Heart right ventricle (tissue), 16 donors: Measurements from ENCODE around the gene VWA5B1. TPM values are rescaled to one million over a fixed set of nuclear protein-coding genes. Genes with fewer than 3 reads are reported as not detected.

Experiments used
- ATAC-seq, 8 donors: fragments of 200-7000 bp; cut with Tn5 transposase; one replicate each; pipeline ENCODE4 v1.9.1; 2020; ENCODE audit warnings: mild to moderate bottlenecking in 8 of 8, moderate library complexity in 8 of 8, moderate number of reproducible peaks in 1 of 8
- DNase-seq, 2 donors: peaks; one replicate each; pipeline ENCODE4 v3.0.0-alpha.2; 2020
- H3K27ac ChIP-seq, 10 donors: fragments of 200-600 bp; sonication (generic) in 2 of 10; one replicate each; pipeline versions ENCODE4 v1.5.0 to v1.8.0; 2020 to 2022; ENCODE audit warnings: mild to moderate bottlenecking in 3 of 10
- H3K27me3 ChIP-seq, 7 donors: fragments of 200-600 bp; one replicate each; pipeline ENCODE4 v1.8.0; 2021 to 2022; ENCODE audit warnings: mild to moderate bottlenecking in 2 of 7
- H3K36me3 ChIP-seq, 9 donors: fragments of 200-600 bp; sonication (generic) in 1 of 9; one replicate each; pipeline versions ENCODE4 v1.5.0 to v1.8.0; 2020 to 2022; ENCODE audit warnings: mild to moderate bottlenecking in 2 of 9
- H3K4me1 ChIP-seq, 9 donors: fragments of 200-600 bp; sonication (generic) in 1 of 9; one replicate each; pipeline versions ENCODE4 v1.5.0 to v1.8.0; 2020 to 2022; ENCODE audit warnings: mild to moderate bottlenecking in 4 of 9
- H3K4me3 ChIP-seq, 10 donors: fragments of 200-600 bp; sonication (generic) in 2 of 10; one replicate each; pipeline versions ENCODE4 v1.5.0 to v1.8.0; 2020 to 2022; ENCODE audit warnings: mild to moderate bottlenecking in 7 of 10, moderate library complexity in 2 of 10
- H3K9me3 ChIP-seq, 11 donors: fragments of 200-600 bp in 10 of 11; sonication (generic) in 2 of 11; one replicate each; pipeline versions ENCODE4 v1.5.0 to v1.8.0; 2013 to 2022; ENCODE audit warnings: mild to moderate bottlenecking in 2 of 11, control low read depth in 1 of 11, moderate library complexity in 1 of 11
- WGBS, 2 donors: extraction: QIAGEN DNeasy Blood & Tissue Kit; methylation state at CpG; one replicate each; pipeline ENCODE4 v1.1.7; 2013; ENCODE audit warnings: inconsistent platforms in 1 of 2; 5-methylcytosine and 5-hydroxymethylcytosine counted together
- intact Hi-C, 10 donors: fragments of 100-400 bp; cut with DNase I; formaldehyde crosslinking; loops; one replicate each; pipeline versions ENCODE4 v1.11.1 to v1.14.2; 2022
- polyA plus RNA-seq, 2 donors: library from polyadenylated mRNA; stranded (reverse); fragments of 200-250 nt; gene quantifications; one replicate each; pipeline ENCODE4 v1.2.3, GENCODE V29; 2013
- total RNA-seq, 10 donors: library from RNA; stranded (reverse); fragmentation: NEBNext Ultra II Directional in 3 of 10; extraction: Animal tissue kit (Norgen Biotek cat#: 25700) in 3 of 10; gene quantifications; one replicate each; pipeline versions ENCODE4 v1.2.1 to v1.2.4, GENCODE V29; 2021 to 2023
- TF ChIP-seq, protein P1 (sequence below), 9 donors: fragments of 200-600 bp; sonication (generic) in 2 of 9; IDR thresholded peaks; one replicate each; pipeline versions ENCODE4 v1.5.0 to v1.8.0; 2021 to 2022; ENCODE audit warnings: antibody characterized with exemption in 9 of 9, mild to moderate bottlenecking in 5 of 9, moderate library complexity in 1 of 9
- donor health status: Arrhythmogenic right ventricular cardiomyopathy.
- donor health status: ischemic (EF 13 %, LVEDD 7.1; RV severe dilation, severe dysfunction).
- donor health status: healthy with polysubstance abuse.
- donor health status: DM: no; HTN: yes; CAD: no.
- donor health status: DM: no; HTN: no; CAD: no.
- donor health status: ischemic (EF 25% LVEDD 6.9; RV normal size, moderate dysfunction).
- donor health status: ischemic (EF 25% LVEDD 5.7; RV mildly dilated, moderate dysfunction).
- donor health status: healthy.
- donor health status: DM: yes; HTN: yes; CAD: no.
- donor health status: Ischemic cardiomyopathy.
- donor health status: ischemic (EF 35%, LVEDD 5.7; RV mildly dilated, moderate dysfunction).
- donor health status: nonischemic (EF 11% LVEDD 7.7; RV severe dilation, severe dysfunction).
- donor health status: DM: yes; HTN: yes; CAD: no.
- donor health status: PGD.
- donor health status: ischemic (EF 29% LVEDD 5.4; RV normal size, mild dysfunction).
- donor health status: nonischemic (EF 23%, LVEDD 6.1; RV moderate dilation, normal function).

Gene VWA5B1
- total and polyA plus RNA-seq, 12 donors: 0.03 to 1.2 (median 0.18) TPM; not detected in 9

DNA sequence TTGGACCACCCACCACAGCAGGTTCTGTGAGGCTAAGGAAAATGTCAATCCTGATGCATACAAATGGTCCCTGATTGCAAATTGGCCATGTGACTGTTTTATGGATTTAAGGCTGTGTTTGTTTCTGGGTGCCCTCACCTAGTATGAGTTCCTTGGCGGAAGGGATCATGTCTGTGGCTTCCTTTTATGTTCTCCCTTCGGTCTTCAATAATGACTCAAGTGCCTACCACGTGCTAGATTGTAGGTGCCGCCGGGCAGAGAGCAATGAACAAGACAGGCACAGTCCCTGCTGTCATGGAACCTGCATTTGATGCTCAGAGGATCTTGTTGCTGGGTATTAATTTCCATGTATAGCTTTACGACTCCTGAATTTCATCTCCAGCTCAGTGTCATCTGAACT is 9.8 kb upstream of the VWA5B1 start:
- H3K36me3 ChIP-seq: no peaks in the 10 kb centered on the region
- no peak for ATAC-seq
- H3K27me3 ChIP-seq: peaks cover 0 to 12% (median 0%) of the 10 kb centered on the region in 7 donors
- H3K4me1 ChIP-seq: peaks cover 0 to 11% (median 7%) of the 10 kb centered on the region in 9 donors
- peaks cover 0 to 7% (median 0%) of the 10 kb centered on the region in 11 donors for H3K9me3 ChIP-seq
- WGBS, 2 donors: 89 to 90% methylated on average over 6 of the region's 6 CpGs
- intact Hi-C loops: no loop called here
- H3K27ac ChIP-seq: no peak overlapping the region
- no peak for DNase-seq
- H3K4me3 ChIP-seq: no peak overlapping the region
- TF ChIP-seq, protein P1, sequence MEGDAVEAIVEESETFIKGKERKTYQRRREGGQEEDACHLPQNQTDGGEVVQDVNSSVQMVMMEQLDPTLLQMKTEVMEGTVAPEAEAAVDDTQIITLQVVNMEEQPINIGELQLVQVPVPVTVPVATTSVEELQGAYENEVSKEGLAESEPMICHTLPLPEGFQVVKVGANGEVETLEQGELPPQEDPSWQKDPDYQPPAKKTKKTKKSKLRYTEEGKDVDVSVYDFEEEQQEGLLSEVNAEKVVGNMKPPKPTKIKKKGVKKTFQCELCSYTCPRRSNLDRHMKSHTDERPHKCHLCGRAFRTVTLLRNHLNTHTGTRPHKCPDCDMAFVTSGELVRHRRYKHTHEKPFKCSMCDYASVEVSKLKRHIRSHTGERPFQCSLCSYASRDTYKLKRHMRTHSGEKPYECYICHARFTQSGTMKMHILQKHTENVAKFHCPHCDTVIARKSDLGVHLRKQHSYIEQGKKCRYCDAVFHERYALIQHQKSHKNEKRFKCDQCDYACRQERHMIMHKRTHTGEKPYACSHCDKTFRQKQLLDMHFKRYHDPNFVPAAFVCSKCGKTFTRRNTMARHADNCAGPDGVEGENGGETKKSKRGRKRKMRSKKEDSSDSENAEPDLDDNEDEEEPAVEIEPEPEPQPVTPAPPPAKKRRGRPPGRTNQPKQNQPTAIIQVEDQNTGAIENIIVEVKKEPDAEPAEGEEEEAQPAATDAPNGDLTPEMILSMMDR (IDR thresholded peaks at IDR 0.05): no peak

DNA sequence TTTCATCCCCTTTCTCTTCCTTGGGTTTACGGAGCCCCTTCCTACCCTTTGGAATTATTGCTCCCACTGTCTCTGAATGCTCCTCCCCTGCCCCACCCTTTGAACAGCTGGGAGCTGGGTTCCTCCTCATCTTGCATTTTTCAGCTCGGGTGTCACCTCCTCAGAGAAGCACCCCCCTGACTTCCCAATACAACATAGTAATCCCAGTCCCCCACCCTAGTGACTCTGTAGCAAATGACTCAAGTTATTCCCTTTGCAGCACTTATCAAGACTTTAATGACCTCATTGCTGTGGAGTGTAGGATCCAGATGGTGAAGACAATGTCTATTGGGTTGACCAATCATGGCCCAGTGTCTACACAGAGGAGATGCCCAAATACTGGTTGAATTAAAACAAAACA is 8.9 kb upstream of the VWA5B1 start:
- DNase-seq (no peak), ATAC-seq (no peak)
- peaks cover 0 to 8% (median 0%) of the 10 kb centered on the region in 11 donors for H3K9me3 ChIP-seq
- peaks cover 0 to 12% (median 0%) of the 10 kb centered on the region in 7 donors for H3K27me3 ChIP-seq
- WGBS, 2 donors: 38 to 54% methylated on average over 2 of the region's 2 CpGs
- H3K36me3 ChIP-seq: no peaks in the 10 kb centered on the region
- H3K4me1 ChIP-seq: peaks cover 0 to 11% (median 7%) of the 10 kb centered on the region in 9 donors
- intact Hi-C loops: no loop called here
- no peak overlapping the region for H3K27ac ChIP-seq
- TF ChIP-seq, protein P1 (IDR thresholded peaks at IDR 0.05): no peak
- H3K4me3 ChIP-seq: no peak overlapping the region

DNA sequence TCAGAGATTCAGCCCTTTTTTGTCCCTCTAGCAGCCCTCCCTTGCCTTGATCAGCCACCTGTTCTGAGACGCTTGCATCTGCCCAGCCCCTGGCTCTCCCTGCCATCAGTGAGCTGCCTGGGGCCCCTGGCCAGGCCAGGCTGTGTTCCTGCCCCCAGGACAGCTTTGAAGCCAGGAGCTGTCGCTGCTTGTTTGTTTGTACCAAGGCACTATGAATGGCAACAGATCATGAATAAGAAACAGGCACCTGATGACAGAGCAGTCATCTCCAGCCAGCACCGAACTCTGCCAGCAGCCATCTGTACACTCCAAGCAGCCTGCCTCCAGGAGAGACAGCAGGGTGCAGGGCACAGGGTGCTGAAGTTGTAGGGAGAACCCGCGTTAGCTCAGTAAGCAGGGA is 8.1 kb upstream of the VWA5B1 start:
- DNase-seq: peak in 1 of 2 donors; percentile 39
- TF ChIP-seq, protein P1 (IDR thresholded peaks at IDR 0.05): no peak
- peak; percentile 42 to 95 (median 71) for ATAC-seq
- Histone ChIP-seq H3K9me3 (peaks cover 0 to 8% (median 0%) of the 10 kb centered on the region in 11 donors), H3K4me3 (no peak overlapping the region), H3K27me3 (peaks cover 0 to 12% (median 0%) of the 10 kb centered on the region in 7 donors), H3K27ac (no peak overlapping the region), H3K36me3 (no peaks in the 10 kb centered on the region), H3K4me1 (peaks cover 0 to 11% (median 7%) of the 10 kb centered on the region in 9 donors)
- WGBS, 2 donors: 34 to 49% methylated on average over 5 of the region's 5 CpGs
- intact Hi-C loops: no loop called here

DNA sequence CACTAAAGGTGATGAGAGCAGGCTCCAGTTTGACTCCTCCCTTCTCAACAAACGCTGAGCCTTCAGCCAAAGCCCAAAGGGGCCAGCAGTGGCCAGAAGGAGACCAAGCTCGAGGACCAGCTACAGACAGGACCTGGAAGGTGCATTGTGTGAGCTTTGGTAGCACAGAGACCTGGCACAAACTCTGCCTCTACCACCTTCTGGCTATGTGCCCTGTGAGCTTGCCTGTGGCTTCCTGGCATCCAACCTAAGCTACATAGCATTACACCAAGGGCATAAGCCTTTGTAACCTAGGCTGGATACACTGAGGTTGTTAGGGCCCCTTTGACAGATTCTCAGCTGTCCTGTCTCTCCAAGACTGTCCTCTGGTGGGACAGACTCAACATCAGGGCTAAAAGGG is 6.6 kb upstream of the VWA5B1 start:
- WGBS, 2 donors: 49 to 51% methylated on average over 2 of the region's 2 CpGs
- H3K4me1 ChIP-seq: peaks cover 0 to 11% (median 7%) of the 10 kb centered on the region in 9 donors
- no peak for DNase-seq
- no peak overlapping the region for H3K27ac ChIP-seq
- no peak overlapping the region for H3K4me3 ChIP-seq
- TF ChIP-seq, protein P1 (IDR thresholded peaks at IDR 0.05): no peak
- peaks cover 0 to 8% (median 0%) of the 10 kb centered on the region in 11 donors for H3K9me3 ChIP-seq
- no peaks in the 10 kb centered on the region for H3K36me3 ChIP-seq
- ATAC-seq: no peak
- intact Hi-C loops: no loop called here
- H3K27me3 ChIP-seq: peaks cover 0 to 17% (median 0%) of the 10 kb centered on the region in 7 donors
